Dendritic cell treated with granulocyte-macrophage colony-stimulating factor and Interleukin-4, amounts not matched to agents 40 ng/mL and 50 ng/mL, for 4 days (primary cell): Measurements from ENCODE around the gene HCAR1.
"Not testable (repeated sequence)": the region's sequence is repeated elsewhere in the genome, so short reads cannot be mapped to it uniquely, and the experiment has no call there.

Experiments used
- H3K27ac Mint-ChIP-seq: one replicate; pipeline ENCODE4 v1.8.0; 2022; ENCODE audit warnings: mild to moderate bottlenecking, mixed read lengths
- H3K27me3 Mint-ChIP-seq: one replicate; pipeline ENCODE4 v1.8.0; 2022; ENCODE audit warnings: mild to moderate bottlenecking, mixed read lengths
- H3K36me3 Mint-ChIP-seq: one replicate; pipeline ENCODE4 v1.8.0; 2022; ENCODE audit warnings: low read depth, mixed read lengths
- H3K4me1 Mint-ChIP-seq: one replicate; pipeline ENCODE4 v1.8.0; 2022; ENCODE audit warnings: low read depth, mixed read lengths
- H3K4me3 Mint-ChIP-seq: one replicate; pipeline ENCODE4 v1.8.0; 2022; ENCODE audit warnings: mild to moderate bottlenecking, moderate library complexity, mixed read lengths
- H3K9me3 Mint-ChIP-seq: one replicate; pipeline ENCODE4 v1.8.0; 2022; ENCODE audit warnings: mixed read lengths
- intact Hi-C: fragments of 100-400 bp; cut with micrococcal nuclease; formaldehyde crosslinking; loops from one replicate; pipeline ENCODE4 v1.15.0; 2022

The HCAR1 gene

DNA sequence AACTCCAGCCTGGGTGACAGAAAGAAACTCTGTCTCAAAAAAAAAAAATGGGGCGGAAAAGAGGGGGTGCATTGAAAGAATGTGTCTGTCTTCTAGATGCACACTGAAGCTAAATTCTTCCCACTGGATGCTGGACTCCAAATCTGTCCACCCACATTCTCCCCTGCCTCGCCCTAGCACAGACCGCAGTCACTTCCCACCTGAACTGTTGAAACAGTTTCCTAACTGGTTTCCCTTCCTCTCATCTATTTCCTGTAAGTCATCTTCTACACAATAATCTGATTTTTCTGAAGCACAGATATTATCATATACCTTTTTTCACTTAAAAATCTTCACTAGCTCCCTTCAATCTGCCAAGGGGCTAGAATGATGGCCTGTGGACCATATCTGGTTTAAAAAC lies 1.5 kb upstream of the HCAR1 start:
- intact Hi-C loops: no loop called here
- H3K27ac Mint-ChIP-seq: no peak overlapping the region
- no peaks in the 10 kb centered on the region for H3K36me3 Mint-ChIP-seq
- H3K4me3 Mint-ChIP-seq: no peak overlapping the region
- H3K27me3 Mint-ChIP-seq: peaks cover 40% of the 10 kb centered on the region
- no peaks in the 10 kb centered on the region for H3K9me3 Mint-ChIP-seq
- peaks cover 59% of the 10 kb centered on the region for H3K4me1 Mint-ChIP-seq

DNA sequence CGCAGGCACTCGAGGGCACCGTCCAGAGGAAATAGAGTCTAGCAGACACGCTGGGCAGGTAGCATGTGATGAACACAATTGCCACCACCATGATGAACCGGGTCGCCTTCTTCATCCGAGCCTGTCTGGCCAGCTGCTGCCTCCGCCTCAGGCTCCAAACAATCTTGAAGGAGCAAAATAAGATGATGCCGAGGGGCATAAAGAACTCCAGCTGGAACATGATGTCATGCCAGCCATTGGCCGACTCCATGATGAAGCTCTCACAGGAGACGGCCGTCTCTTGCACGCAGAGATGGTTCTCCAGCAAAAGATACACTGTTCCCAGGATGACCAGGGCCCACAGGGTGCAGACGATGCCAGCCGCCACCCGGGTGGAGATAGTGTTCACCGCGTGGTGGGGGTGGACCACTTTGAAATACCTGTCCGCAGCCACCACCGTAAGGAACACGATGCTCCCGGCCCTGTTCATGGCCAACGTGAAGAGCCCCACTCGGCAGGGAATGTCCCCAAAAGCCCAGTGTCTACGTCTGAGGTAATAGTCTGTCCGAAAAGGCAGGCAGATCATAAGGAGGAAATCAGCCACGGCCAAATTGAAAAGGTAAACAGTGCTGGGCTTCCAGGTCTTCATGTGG lies 945 bp downstream of the HCAR1 start:
- peaks cover 39% of the 10 kb centered on the region for H3K27me3 Mint-ChIP-seq
- no peak overlapping the region for H3K4me3 Mint-ChIP-seq
- intact Hi-C loops: no loop called here
- H3K4me1 Mint-ChIP-seq: peaks cover 78% of the 10 kb centered on the region
- H3K9me3 Mint-ChIP-seq: no peaks in the 10 kb centered on the region
- no peaks in the 10 kb centered on the region for H3K36me3 Mint-ChIP-seq
- H3K27ac Mint-ChIP-seq: no peak overlapping the region

DNA sequence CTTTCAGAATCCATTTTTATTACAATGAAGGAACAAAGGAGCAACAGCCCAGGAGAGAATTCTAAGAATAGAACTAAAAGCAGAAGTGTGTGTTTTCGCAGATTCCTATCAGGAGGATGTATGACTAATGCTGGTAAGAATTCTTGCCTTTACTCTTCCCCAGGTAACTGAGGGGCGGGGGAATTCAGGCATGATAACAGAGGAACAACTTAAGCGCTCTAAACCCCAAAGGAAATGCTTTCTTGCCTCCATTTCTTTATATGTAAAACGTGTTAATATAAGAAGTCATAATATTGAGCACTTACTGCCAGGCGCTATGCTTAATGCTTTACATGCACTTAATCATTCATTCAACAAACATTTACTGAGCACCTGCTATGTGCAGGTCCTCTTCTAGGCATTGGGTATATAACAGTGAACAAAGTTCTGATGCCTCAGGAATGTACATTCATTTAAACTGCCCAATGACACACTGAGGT lies 4.5 kb downstream of the HCAR1 start:
- H3K4me3 Mint-ChIP-seq: peak overlapping the region; percentile 64
- H3K36me3 Mint-ChIP-seq: no peaks in the 10 kb centered on the region
- intact Hi-C loops: no loop called here
- H3K27me3 Mint-ChIP-seq: peaks cover 32% of the 10 kb centered on the region
- no peaks in the 10 kb centered on the region for H3K9me3 Mint-ChIP-seq
- H3K27ac Mint-ChIP-seq: peak overlapping the region; percentile 88
- H3K4me1 Mint-ChIP-seq: peaks cover 75% of the 10 kb centered on the region

- intact Hi-C loops: no loop called here
- H3K36me3 Mint-ChIP-seq: no peaks in the 10 kb centered on the region
- peak overlapping the region; percentile 64 for H3K4me3 Mint-ChIP-seq
- H3K27ac Mint-ChIP-seq: peak overlapping the region; percentile 88
- no peaks in the 10 kb centered on the region for H3K9me3 Mint-ChIP-seq
- H3K27me3 Mint-ChIP-seq: peaks cover 31% of the 10 kb centered on the region
- peaks cover 76% of the 10 kb centered on the region for H3K4me1 Mint-ChIP-seq
Observed at GRCh38 chr12:122725452-122726079, 5.1 kb downstream of the HCAR1 start.

- intact Hi-C loops: no loop called here
- H3K4me3 Mint-ChIP-seq: no peak overlapping the region
- peak overlapping the region; percentile 88 for H3K27ac Mint-ChIP-seq
- H3K27me3 Mint-ChIP-seq: peaks cover 24% of the 10 kb centered on the region
- H3K9me3 Mint-ChIP-seq: no peaks in the 10 kb centered on the region
- no peaks in the 10 kb centered on the region for H3K36me3 Mint-ChIP-seq
- H3K4me1 Mint-ChIP-seq: peaks cover 76% of the 10 kb centered on the region
Observed at GRCh38 chr12:122724641-122725243, 5.9 kb downstream of the HCAR1 start.

GRCh38 chr12:122722387-122722786 lies 8.3 kb downstream of the HCAR1 start:
- no peak overlapping the region for H3K4me3 Mint-ChIP-seq
- intact Hi-C loops: no loop called here
- no peaks in the 10 kb centered on the region for H3K9me3 Mint-ChIP-seq
- H3K27ac Mint-ChIP-seq: peak overlapping the region; percentile 78
- no peaks in the 10 kb centered on the region for H3K36me3 Mint-ChIP-seq
- H3K4me1 Mint-ChIP-seq: peaks cover 58% of the 10 kb centered on the region
- H3K27me3 Mint-ChIP-seq: peaks cover 15% of the 10 kb centered on the region

- no peaks in the 10 kb centered on the region for H3K36me3 Mint-ChIP-seq
- intact Hi-C loops: no loop called here
- H3K4me1 Mint-ChIP-seq: peaks cover 64% of the 10 kb centered on the region
- no peaks in the 10 kb centered on the region for H3K9me3 Mint-ChIP-seq
- H3K27ac Mint-ChIP-seq: peak overlapping the region; percentile 34
- no peak overlapping the region for H3K4me3 Mint-ChIP-seq
- peaks cover 17% of the 10 kb centered on the region for H3K27me3 Mint-ChIP-seq
Observed at GRCh38 chr12:122721057-122721545, 9.5 kb downstream of the HCAR1 start.

- H3K4me3 Mint-ChIP-seq: peak within 1 kb of the TSS; percentile 66
- intact Hi-C loops, H3K9me3 Mint-ChIP-seq, H3K36me3 Mint-ChIP-seq: not testable (repeated sequence)
- H3K27me3 Mint-ChIP-seq: peaks cover 17% of the 10 kb centered on the region
- H3K27ac Mint-ChIP-seq: peak within 1 kb of the TSS; percentile 60
- peaks cover 54% of the 10 kb centered on the region for H3K4me1 Mint-ChIP-seq
Observed at GRCh38 chr12:122716658-122717057, 14.0 kb downstream of the HCAR1 start, which contains the start of gene HCAR3. Gene HCAR3, minus strand, starts transcription at chr12:122716811. Its CDS starts 74 bp downstream, at chr12:122716737.

DNA sequence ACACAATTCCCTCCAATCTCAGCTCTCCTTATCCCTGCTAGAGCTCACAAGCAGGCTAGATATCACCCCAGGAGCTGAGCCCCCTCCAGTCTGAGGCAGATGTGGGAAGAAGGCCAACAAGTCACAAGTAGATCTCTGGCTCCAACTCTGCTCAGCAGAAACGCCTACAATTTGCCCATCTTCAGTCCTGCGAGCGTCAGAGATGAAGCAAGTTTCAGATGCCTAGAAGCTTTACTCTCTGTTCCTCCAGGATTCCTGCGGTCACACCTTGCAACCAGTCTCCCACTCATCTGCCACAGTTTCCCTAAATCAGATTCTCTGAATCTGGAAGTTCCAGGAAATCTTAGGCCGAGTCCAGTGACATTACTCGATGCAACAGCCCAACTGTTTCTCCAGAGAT lies 15.4 kb downstream of the HCAR1 start:
- intact Hi-C loops, H3K36me3 Mint-ChIP-seq, H3K9me3 Mint-ChIP-seq: not testable (repeated sequence)
- Mint-ChIP-seq H3K27me3 (peaks cover 19% of the 10 kb centered on the region), H3K27ac (peak overlapping the region; percentile 60), H3K4me1 (peaks cover 55% of the 10 kb centered on the region), H3K4me3 (peak overlapping the region; percentile 66)

DNA sequence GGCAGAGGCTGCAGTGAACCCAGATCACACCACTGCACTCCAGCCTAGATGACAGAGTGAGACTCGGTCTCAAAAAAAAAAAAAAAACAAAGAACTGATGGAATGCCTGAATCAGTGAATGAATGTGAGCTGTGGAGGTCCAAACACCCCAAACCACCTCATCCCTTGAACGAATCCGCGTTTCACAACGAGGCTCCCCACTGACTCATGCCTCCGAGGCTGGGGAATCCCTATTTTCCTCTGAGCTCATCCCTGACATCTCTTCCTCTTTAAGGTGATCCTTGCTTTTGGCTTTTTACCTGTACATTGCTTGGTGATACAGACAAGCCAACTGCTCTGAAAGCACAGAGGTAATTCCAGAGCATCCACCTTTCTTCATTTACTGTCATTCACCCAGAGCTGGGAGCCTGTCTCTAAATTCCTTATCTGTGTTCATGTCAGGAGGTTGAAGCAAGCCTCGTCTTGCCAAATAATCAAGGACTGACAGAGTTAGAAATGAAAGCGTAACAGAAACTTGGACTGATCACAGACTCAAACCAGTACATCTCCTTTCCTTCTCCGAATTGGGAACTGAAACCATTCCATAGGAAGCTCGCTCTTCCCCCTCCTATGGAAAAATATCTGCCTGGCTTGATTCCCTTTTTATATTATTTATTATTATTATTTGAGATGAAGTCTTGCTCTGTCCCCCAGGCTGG lies 17.0 kb downstream of the HCAR1 start:
- H3K27ac Mint-ChIP-seq, intact Hi-C loops, H3K4me3 Mint-ChIP-seq, H3K9me3 Mint-ChIP-seq, H3K36me3 Mint-ChIP-seq: not testable (repeated sequence)
- Mint-ChIP-seq H3K4me1 (peaks cover 54% of the 10 kb centered on the region), H3K27me3 (peaks cover 23% of the 10 kb centered on the region)

- intact Hi-C loops, H3K4me3 Mint-ChIP-seq, H3K9me3 Mint-ChIP-seq, H3K36me3 Mint-ChIP-seq: not testable (repeated sequence)
- Mint-ChIP-seq H3K27me3 (peaks cover 12% of the 10 kb centered on the region), H3K4me1 (peaks cover 43% of the 10 kb centered on the region), H3K27ac (peak overlapping the region; percentile 53)
Observed at GRCh38 chr12:122711266-122711665, 19.4 kb downstream of the HCAR1 start.

DNA sequence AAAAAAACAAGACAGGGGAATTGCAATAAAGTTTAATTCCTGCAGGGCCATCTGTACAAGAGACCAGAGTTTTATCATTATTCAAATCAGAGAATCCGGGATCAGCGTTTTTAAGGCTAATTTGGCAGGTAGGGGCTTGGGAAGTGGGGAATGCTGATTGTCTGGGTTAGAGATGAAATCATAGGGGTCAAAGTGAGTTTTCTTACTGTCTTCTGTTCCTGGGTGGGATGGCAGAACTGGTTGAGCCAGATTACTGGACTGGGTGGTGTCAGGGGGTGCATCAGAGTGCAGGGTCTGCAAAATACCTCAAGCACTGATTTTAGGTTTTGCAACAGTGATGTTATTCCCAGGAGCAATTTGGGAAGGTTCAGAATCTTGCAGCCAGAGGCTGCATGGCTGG lies 20.3 kb downstream of the HCAR1 start:
- H3K4me3 Mint-ChIP-seq, H3K27ac Mint-ChIP-seq, H3K36me3 Mint-ChIP-seq, intact Hi-C loops, H3K9me3 Mint-ChIP-seq: not testable (repeated sequence)
- H3K4me1 Mint-ChIP-seq: peaks cover 34% of the 10 kb centered on the region
- H3K27me3 Mint-ChIP-seq: peaks cover 11% of the 10 kb centered on the region

- H3K27me3 Mint-ChIP-seq: peaks cover 13% of the 10 kb centered on the region
- H3K9me3 Mint-ChIP-seq, H3K4me3 Mint-ChIP-seq, intact Hi-C loops, H3K27ac Mint-ChIP-seq, H3K36me3 Mint-ChIP-seq: not testable (repeated sequence)
- peaks cover 24% of the 10 kb centered on the region for H3K4me1 Mint-ChIP-seq
Observed at GRCh38 chr12:122709287-122709686, 21.4 kb downstream of the HCAR1 start.

GRCh38 chr12:122703841-122704240 lies 26.8 kb downstream of the HCAR1 start:
- peaks cover 15% of the 10 kb centered on the region for H3K27me3 Mint-ChIP-seq
- H3K27ac Mint-ChIP-seq, intact Hi-C loops, H3K9me3 Mint-ChIP-seq, H3K4me3 Mint-ChIP-seq, H3K36me3 Mint-ChIP-seq: not testable (repeated sequence)
- H3K4me1 Mint-ChIP-seq: peaks cover 30% of the 10 kb centered on the region
